HCT116 (cell line): ENCODE results near the gene STARD8. TPM values are rescaled to one million over a fixed set of nuclear protein-coding genes. Genes with fewer than 3 reads are reported as not detected.

ENCODE experiments used
- ATAC-seq: fragments of 200-7000 bp; cut with Tn5 transposase; 2 replicates; pipeline ENCODE4 v1.9.1; 2020; ENCODE audit warnings: mild to moderate bottlenecking, moderate library complexity
- BruUV-seq: library from RNA; stranded (reverse); fragments of 400-500 nt; replicated peaks from 2 replicates; lab custom pipeline; 2021; lab: Mats Ljungman, UMichigan
- CTCF ChIA-PET: fragments of 300-600 bp; sonication (Branson Sonifier 250); formaldehyde crosslinking; loops from one replicate; lab custom pipeline; 2021; ENCODE audit warnings: antibody characterized with exemption; lab: Charles Lee
- POLR2A ChIA-PET: fragments of 300-600, 350-600 bp; sonication (Branson Sonifier 250); formaldehyde crosslinking; loops from one replicate; lab custom pipeline; 2021; ENCODE audit warnings: antibody characterized with exemption; lab: Charles Lee
- RAD21 ChIA-PET, 2 experiments: fragments of 300-600 bp; sonication (Branson Sonifier 250); formaldehyde crosslinking; loops; one replicate each; lab custom pipeline; 2023; ENCODE audit warnings: low total read pairs in 2 of 2; ENCODE audit not compliant: uncharacterized antibody in 2 of 2, unreplicated experiment in 2 of 2, low non-redundant PET in 1 of 2; lab: Charles Lee
- DNase-seq: peaks from one replicate; pipeline ENCODE4 v3.0.0-alpha.2; 2010; ENCODE audit warnings: low read depth, low spot score
- H2AFZ ChIP-seq: fragments of 200-600 bp; shearing (Covaris generic), sonication (generic); 2 replicates; pipeline ENCODE4 v1.6.1; 2017; ENCODE audit warnings: low read depth, mixed run types, mixed read lengths, antibody characterized with exemption, low read length; ENCODE audit not compliant: poor library complexity, severe bottlenecking
- H3K27ac ChIP-seq: 2 replicates; pipeline ENCODE4 v1.5.1; 2012; ENCODE audit warnings: low read depth, low read length
- H3K27me3 ChIP-seq: fragments of 200-600 bp; sonication (generic); 2 replicates; pipeline ENCODE4 v1.6.1; 2016; ENCODE audit warnings: mixed run types, low read length, mixed read lengths; ENCODE audit not compliant: insufficient read depth
- H3K36me3 ChIP-seq, 2 experiments: fragments of 200-500 bp in 1 of 2; fragments of 200-600 bp in 1 of 2; sonication (Bioruptor generic) in 1 of 2; sonication (generic) in 1 of 2; 2 replicates each; pipeline versions ENCODE4 v1.5.1 to v1.6.1; 2014 to 2016; ENCODE audit warnings: low read length in 2 of 2, inconsistent platforms in 1 of 2, mixed read lengths in 1 of 2, mixed run types in 1 of 2; ENCODE audit not compliant: insufficient read depth in 2 of 2, control insufficient read depth in 1 of 2
- H3K4me1 ChIP-seq, 2 experiments: fragments of 200-600 bp in 1 of 2; sonication (generic) in 1 of 2; 2 replicates each; pipeline versions ENCODE4 v1.5.1 to v1.6.1; 2012 to 2017; ENCODE audit warnings: low read length in 2 of 2, inconsistent platforms in 1 of 2, mild to moderate bottlenecking in 1 of 2, mixed read lengths in 1 of 2, mixed run types in 1 of 2, moderate library complexity in 1 of 2; ENCODE audit not compliant: insufficient read depth in 2 of 2, control insufficient read depth in 1 of 2
- H3K4me2 ChIP-seq: fragments of 200-600 bp; sonication (generic); 2 replicates; pipeline ENCODE4 v1.6.1; 2017; ENCODE audit warnings: mixed run types, low read length, mixed read lengths
- H3K4me3 ChIP-seq, 2 experiments: fragments of 200-600 bp in 1 of 2; sonication (generic) in 1 of 2; replicated peaks in 1 of 2; 2 replicates each; pipeline ENCODE4 v1.5.1; 2011 to 2016; ENCODE audit warnings: low read length in 2 of 2, control low read depth in 1 of 2, low read depth in 1 of 2, mild to moderate bottlenecking in 1 of 2, mixed read lengths in 1 of 2, mixed run types in 1 of 2
- H3K79me2 ChIP-seq: fragments of 200-600 bp; sonication (generic); 2 replicates; pipeline ENCODE4 v1.6.1; 2017; ENCODE audit warnings: mild to moderate bottlenecking, mixed run types, low read length, moderate library complexity, mixed read lengths; ENCODE audit not compliant: insufficient read depth
- H3K9ac ChIP-seq: fragments of 200-600 bp; sonication (generic); 2 replicates; pipeline ENCODE4 v1.6.1; 2016; ENCODE audit warnings: low read length, mixed read lengths
- H3K9me2 ChIP-seq: fragments of 200-600 bp; sonication (generic), shearing (Covaris generic); 2 replicates; pipeline ENCODE4 v1.6.1; 2017; ENCODE audit warnings: mixed run types, mild to moderate bottlenecking, moderate library complexity; ENCODE audit not compliant: insufficient read depth
- H3K9me3 ChIP-seq, 2 experiments: fragments of 200-500 bp in 1 of 2; fragments of 200-600 bp in 1 of 2; sonication (Bioruptor generic) in 1 of 2; sonication (generic) in 1 of 2; 2 replicates each; pipeline ENCODE4 v1.6.1; 2014 to 2017; ENCODE audit warnings: low read length in 2 of 2, mixed read lengths in 2 of 2, inconsistent platforms in 1 of 2, low read depth in 1 of 2, mild to moderate bottlenecking in 1 of 2, mixed run types in 1 of 2, moderate library complexity in 1 of 2; ENCODE audit not compliant: control insufficient read depth in 1 of 2, insufficient read depth in 1 of 2
- H4K20me1 ChIP-seq: fragments of 200-600 bp; sonication (generic), shearing (Covaris generic); 2 replicates; pipeline ENCODE4 v1.6.1; 2017; ENCODE audit warnings: mixed run types, mild to moderate bottlenecking, moderate library complexity; ENCODE audit not compliant: insufficient read depth
- ELF1 ChIP-seq: IDR thresholded peaks from 2 replicates; pipeline ENCODE4 v1.6.1; 2012; ENCODE audit warnings: low read depth, borderline replicate concordance
- JUND ChIP-seq: IDR thresholded peaks from 2 replicates; pipeline ENCODE4 v1.6.1; 2012
- POLR2A ChIP-seq: IDR thresholded peaks from 2 replicates; pipeline ENCODE4 v1.7.0; 2011; ENCODE audit warnings: borderline replicate concordance; ENCODE audit not compliant: insufficient read depth, insufficient read length; ENCODE audit errors: extremely low read depth
- POLR2AphosphoS5 ChIP-seq: IDR thresholded peaks from 2 replicates; pipeline ENCODE4 v1.6.1; 2011; ENCODE audit warnings: mild to moderate bottlenecking, low read depth, low read length, moderate library complexity
- RAD21 ChIP-seq: IDR thresholded peaks from 2 replicates; pipeline ENCODE4 v1.6.1; 2012; ENCODE audit warnings: low read depth, mild to moderate bottlenecking
- REST ChIP-seq: IDR thresholded peaks from 2 replicates; pipeline ENCODE4 v1.6.1; 2012; ENCODE audit warnings: low read depth
- SIN3A ChIP-seq: IDR thresholded peaks from 2 replicates; pipeline ENCODE4 v1.6.1; 2012; ENCODE audit warnings: low read depth
- SP1 ChIP-seq: IDR thresholded peaks from 2 replicates; pipeline ENCODE4 v1.6.1; 2012; ENCODE audit warnings: low read depth
- SRF ChIP-seq: IDR thresholded peaks from 2 replicates; pipeline ENCODE4 v1.6.1; 2012; ENCODE audit warnings: low read depth
- intact Hi-C: fragments of 100-400 bp; cut with micrococcal nuclease; formaldehyde crosslinking; loops from 2 replicates; pipeline ENCODE4 v1.10.0; 2022
- total RNA-seq: library from RNA; stranded (reverse); gene quantifications from one replicate; pipeline ENCODE4 v1.2.1, GENCODE V29; 2021; ENCODE audit not compliant: unreplicated experiment
- TF ChIP-seq, protein P1 (sequence below), 3 experiments: fragments of 200-600 bp in 1 of 3; sonication (generic) in 1 of 3; IDR thresholded peaks in 2 of 3; conservative IDR thresholded peaks in 1 of 3; 2 replicates each; pipeline ENCODE4 v1.5.1; 2012 to 2017; ENCODE audit warnings: low read depth in 2 of 3, low read length in 2 of 3, antibody characterized with exemption in 1 of 3, borderline replicate concordance in 1 of 3, control low read depth in 1 of 3, mild to moderate bottlenecking in 1 of 3, mixed read lengths in 1 of 3, mixed run types in 1 of 3, moderate library complexity in 1 of 3; ENCODE audit not compliant: insufficient read depth in 1 of 3

STARD8 gene
- total RNA-seq, 1 experiment from 2014 or later = 5.4 TPM

DNA sequence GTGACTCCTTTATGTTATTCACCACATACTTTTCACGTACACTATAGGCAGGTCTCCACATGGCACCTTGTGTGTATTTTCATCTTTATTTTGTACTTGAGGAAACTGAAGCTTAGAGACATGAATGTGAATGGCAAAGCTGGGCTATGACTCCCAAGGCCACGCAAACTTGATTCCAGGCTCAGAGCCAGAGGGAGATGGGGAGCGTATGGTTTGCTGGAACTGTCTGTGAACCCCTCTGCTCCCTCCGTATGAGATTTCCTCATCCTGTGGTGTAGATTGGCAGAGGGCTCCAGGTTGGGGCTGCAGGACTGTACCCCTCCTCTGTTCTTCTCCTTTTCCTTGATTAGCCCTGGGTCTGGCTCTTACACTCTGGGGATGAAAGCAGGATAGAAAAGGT is 16.1 kb upstream of the STARD8 start:
- no peak for DNase-seq
- intact Hi-C loops = no loop called here
- Histone ChIP-seq H3K4me1 (no peaks in the 10 kb centered on the region), H3K9me3 (no peaks in the 10 kb centered on the region), H2AFZ (no peak overlapping the region), H3K9me2 (no peaks in the 10 kb centered on the region), H3K36me3 (no peaks in the 10 kb centered on the region), H3K4me3 (no peak overlapping the region), H4K20me1 (no peaks in the 10 kb centered on the region), H3K27me3 (no peaks in the 10 kb centered on the region), H3K79me2 (no peaks in the 10 kb centered on the region), H3K27ac (no peak overlapping the region), H3K9ac (no peak overlapping the region), H3K4me2 (no peak overlapping the region)
- no peak for TF ChIP-seq POLR2A
- TF ChIP-seq, protein P1, sequence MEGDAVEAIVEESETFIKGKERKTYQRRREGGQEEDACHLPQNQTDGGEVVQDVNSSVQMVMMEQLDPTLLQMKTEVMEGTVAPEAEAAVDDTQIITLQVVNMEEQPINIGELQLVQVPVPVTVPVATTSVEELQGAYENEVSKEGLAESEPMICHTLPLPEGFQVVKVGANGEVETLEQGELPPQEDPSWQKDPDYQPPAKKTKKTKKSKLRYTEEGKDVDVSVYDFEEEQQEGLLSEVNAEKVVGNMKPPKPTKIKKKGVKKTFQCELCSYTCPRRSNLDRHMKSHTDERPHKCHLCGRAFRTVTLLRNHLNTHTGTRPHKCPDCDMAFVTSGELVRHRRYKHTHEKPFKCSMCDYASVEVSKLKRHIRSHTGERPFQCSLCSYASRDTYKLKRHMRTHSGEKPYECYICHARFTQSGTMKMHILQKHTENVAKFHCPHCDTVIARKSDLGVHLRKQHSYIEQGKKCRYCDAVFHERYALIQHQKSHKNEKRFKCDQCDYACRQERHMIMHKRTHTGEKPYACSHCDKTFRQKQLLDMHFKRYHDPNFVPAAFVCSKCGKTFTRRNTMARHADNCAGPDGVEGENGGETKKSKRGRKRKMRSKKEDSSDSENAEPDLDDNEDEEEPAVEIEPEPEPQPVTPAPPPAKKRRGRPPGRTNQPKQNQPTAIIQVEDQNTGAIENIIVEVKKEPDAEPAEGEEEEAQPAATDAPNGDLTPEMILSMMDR (IDR thresholded peaks at IDR 0.05 in 2 of 3, conservative IDR thresholded peaks at IDR 0.05 in 1 of 3; ENCODE audit: borderline replicate concordance in 1 of 3, insufficient read depth in 1 of 3, low read depth in 2 of 3, low read length in 2 of 3) = no peak
- TF ChIP-seq ELF1 = no peak
- TF ChIP-seq SIN3A = no peak
- no peak for TF ChIP-seq POLR2AphosphoS5
- TF ChIP-seq SRF = no peak
- no peak for TF ChIP-seq SP1
- no peak for TF ChIP-seq JUND
- no peak for ATAC-seq
- POLR2A ChIA-PET = no interaction called here
- RAD21 ChIA-PET = no interaction called here
- no TSS peak for BruUV-seq
- CTCF ChIA-PET = no interaction called here

DNA sequence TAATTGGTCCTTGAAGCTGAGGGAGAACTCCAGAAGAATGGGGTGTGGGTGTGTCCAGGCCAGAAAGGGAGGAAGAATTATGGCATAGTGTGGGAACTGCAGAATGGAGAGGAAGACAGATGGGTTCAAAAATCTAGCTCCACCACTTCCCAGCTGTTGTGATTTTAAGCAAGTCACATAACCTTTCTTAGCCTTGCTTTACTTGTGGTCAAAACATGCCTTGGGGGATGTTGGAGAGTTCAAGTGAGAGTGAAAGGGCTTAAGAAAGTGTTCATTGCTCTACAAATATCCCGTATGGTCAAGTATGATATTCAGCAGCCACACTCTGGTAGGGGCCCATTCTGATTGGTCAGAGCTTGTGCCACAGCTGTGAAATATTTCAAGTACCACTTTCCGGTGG is 15.0 kb upstream of the STARD8 start:
- Histone ChIP-seq H3K4me3 (no peak overlapping the region), H3K27me3 (no peaks in the 10 kb centered on the region), H4K20me1 (no peaks in the 10 kb centered on the region), H3K36me3 (no peaks in the 10 kb centered on the region), H3K79me2 (no peaks in the 10 kb centered on the region), H3K4me2 (no peak overlapping the region), H3K27ac (no peak overlapping the region), H3K9ac (no peak overlapping the region), H3K4me1 (no peaks in the 10 kb centered on the region), H2AFZ (no peak overlapping the region), H3K9me3 (no peaks in the 10 kb centered on the region), H3K9me2 (no peaks in the 10 kb centered on the region)
- TF ChIP-seq RAD21 = no peak
- TF ChIP-seq REST = no peak
- BruUV-seq = no TSS peak
- ChIA-PET CTCF (no interaction called here), RAD21 (no interaction called here), POLR2A (no interaction called here)
- DNase-seq (no peak), ATAC-seq (no peak)
- intact Hi-C loops = no loop called here
